Activated T-helper 1 cell treated with anti-CD3 and anti-CD28 coated beads, Interleukin-2, amount 50 U/mL, for 16 hours (primary cell): ENCODE measurements around the gene ZNF385C.
"Not testable (repeated sequence)": the region's sequence is repeated elsewhere in the genome, so short reads cannot be mapped to it uniquely, and the experiment has no call there.

Experiments used
- DNase-seq, 2 donors: peaks; one replicate each; pipeline ENCODE4 v3.0.0-alpha.2; 2020; ENCODE audit warnings: low read depth in 1 of 2, low spot score in 1 of 2

Gene ZNF385C

DNA sequence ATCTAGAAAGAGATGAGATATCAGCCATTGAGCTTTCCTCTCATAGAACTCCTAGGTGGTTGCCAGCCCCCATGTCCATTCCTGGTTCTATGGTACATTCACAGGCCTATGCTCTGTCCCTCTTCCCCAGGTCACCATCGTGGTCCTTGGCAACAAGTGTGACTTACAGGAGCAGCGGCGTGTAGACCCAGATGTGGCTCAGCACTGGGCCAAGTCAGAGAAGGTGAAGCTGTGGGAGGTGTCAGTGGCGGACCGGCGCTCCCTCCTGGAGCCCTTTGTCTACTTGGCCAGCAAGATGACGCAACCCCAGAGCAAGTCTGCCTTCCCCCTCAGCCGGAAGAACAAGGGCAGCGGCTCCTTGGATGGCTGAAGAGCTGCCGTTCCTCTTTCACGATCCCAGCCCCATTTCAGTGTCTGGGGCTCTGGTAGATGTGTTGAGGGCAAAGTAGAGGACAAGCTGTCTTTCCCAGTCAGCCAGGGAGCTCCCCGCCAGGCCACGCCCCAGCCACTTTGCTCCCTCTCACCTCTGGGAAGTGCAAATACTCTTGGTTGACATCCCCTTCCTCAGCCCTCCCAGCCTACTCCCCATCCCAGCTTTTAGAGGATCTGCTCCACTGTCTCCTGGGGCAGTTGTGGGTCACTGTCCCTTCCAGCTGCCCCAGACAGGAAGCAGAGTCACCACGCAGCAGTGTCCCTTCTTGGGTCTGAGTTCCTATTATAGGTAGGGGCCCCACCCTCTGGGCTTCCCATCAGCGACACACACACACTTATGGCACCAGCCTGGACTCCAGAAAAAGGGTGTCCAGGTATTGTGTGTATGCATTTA, 74.5 kb downstream of the ZNF385C start:
- no peak for DNase-seq

DNA sequence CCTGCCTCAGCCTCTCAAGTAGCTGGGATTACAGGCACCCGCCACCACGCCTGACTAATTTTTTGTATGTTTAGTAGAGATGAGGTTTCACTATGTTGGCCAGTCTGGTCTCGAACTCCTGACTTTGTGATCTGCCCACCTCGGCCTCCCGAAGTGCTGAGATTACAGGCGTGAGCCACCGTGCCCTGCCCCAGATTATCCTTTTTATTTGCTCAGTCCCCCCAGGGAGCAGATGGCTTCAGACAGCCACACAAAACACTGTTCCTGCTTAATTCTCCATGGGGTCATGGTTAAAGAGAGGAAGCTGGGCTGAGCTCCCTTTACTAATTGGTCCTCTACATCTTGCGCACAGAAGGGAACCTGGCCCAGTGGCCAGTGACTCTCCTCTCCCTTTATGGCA, 77.4 kb downstream of the ZNF385C start:
- DNase-seq = not testable (repeated sequence)

DNA sequence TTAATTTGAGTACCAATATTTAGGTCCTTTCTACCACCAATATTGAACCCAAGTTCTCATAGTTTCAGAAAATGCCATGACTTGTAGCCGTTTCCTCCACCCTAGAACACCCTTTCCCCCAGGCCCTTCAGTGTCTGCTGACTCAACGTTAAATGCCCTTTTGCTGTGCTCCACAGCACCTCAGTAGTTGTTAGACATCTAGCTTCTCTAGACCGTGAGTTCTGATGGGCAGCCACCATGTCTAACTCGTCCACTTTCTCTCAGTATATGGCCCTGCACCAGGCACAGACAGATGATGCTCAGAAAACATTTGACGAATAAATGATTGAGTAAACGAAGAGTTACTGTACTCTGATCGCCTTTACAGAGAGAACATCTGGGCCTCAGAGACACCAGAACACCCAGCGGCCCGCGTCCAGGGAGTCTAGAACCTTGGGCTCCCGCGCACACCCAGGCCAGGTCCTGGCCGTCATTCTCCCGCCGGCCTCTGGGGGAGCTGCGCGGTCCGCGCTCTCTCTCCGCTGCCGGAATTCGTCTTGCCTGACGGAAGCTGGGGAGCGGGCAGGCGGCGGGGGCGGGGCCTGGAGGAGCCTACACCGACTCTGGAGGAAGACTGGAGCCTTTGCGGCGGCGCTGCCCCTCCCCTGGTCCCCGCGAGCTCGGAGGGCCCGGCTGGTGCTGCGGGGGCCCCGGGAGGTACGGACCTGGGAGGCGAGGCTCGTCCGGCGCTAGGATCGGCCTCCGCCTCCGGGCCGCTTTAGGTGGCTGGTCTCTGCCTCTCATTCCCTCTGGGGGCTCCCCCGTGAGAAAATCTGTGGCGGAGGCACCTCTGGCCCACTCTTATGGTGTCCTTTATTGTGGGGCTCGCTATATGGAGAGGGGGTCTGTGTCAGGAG, 78.5 kb downstream of the ZNF385C start, which contains the start of gene NKIRAS2:
Gene NKIRAS2 (plus strand): TSS at position 582 of the 896 bp plus-strand sequence. CDS start 1,488 bp downstream, outside the sequence.
- DNase-seq = peak; percentile 89 to 90

DNA sequence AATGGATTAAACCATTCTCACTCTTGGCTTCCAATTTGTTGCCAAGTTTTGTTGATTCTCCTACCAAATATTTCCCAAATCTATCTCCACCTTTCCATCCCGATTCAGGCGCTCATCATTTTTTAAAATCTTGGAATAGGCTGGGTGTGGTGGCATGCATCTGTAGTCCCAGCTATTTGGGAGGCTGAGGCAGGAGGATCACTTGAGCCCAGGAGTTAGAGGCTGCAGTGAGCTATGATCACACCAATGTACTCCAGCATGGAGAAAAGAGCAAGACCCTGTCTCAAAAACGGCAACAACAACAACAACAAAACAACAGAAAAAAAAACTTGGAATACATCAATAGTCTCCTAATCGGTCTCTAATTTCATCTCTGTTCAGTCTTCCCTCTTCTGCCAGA, 79.3 kb downstream of the ZNF385C start:
- no peak for DNase-seq

DNA sequence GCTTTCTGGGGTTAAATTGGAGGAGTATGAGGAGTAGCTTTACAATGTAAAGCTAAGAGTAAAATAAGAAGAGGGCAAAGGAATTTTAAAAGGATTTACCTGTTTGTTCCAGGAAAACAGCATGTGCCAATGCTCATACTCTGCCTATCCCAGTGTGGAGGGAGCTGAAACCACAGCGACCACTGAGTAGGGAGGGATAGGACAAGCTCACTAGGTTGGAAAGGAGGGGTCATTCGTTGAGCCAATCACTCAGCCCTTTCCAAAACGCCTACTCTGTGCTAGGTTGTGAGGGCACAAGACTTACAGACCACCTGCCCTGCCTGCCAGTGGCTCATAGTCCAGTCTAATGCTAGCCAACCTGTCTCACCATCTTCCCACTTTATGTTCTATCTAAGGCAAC, 79.9 kb downstream of the ZNF385C start:
- DNase-seq = no peak

DNA sequence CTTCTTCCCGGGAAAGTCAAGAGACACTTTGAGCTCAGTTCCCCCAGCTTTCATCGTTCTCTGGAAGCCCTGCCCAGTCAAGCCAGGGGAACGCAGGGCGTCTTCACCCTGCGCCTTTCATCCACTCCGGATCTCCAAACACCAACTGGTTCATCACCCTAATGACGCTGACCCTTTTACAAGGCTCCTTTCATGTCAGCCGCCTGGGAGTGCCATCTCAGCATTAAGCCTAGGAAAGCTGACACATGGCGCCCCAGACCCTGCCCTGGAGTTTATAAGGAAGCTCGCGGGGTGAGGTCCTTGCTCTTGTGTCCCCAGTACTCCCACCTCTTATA, 80.4 kb downstream of the ZNF385C start:
- no peak for DNase-seq

DNA sequence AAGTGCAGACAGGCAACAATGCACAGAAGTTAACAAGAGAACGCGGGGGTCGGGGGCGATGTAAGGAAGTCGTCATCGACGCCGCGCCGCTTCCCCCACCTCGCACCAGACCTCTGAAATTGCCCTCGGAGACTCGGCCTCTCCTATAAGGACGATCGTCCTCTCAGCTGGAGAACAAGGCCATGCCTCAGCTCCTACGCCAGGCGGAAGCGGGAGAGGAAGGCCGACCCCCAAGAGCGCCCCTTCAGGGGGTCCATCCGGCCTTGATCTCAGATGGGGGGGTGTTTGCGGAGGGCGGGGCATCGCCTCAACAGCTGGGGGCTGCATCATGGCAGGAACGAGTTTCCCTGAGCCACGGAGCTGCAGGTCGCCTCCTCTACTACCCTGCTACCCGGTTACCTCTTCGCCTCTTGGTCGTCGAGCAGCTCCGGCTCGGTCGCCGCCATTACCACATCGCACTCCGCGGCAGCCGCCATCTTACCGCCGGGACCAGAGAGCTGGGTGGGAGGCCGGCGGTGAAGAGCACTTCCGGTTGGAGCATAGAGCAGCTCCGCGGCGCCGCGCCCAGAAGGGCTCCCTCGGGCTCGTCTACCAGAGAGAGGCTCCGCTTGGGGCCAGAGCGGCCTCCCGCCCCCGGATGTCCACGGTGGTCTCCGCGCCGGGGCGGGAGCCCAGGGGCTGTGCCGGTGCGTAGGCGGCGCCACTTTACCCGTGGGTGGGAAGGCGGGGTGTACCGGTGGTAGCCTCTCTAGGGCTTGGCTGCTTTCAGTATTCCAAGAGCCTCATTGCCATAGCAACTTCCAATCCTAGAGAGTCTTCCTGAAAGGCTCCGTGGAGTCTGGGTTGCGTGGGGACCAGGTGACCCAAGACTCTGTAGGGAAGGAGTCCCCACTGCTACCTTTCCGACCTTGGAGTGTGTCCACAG, 81.1 kb downstream of the ZNF385C start, which contains the start of gene DNAJC7:
Gene DNAJC7 (minus strand): TSS at position 499 of the 925 bp plus-strand sequence. CDS start 23 bp downstream, at position 476.
- DNase-seq = peak; percentile 77 to 87

DNA sequence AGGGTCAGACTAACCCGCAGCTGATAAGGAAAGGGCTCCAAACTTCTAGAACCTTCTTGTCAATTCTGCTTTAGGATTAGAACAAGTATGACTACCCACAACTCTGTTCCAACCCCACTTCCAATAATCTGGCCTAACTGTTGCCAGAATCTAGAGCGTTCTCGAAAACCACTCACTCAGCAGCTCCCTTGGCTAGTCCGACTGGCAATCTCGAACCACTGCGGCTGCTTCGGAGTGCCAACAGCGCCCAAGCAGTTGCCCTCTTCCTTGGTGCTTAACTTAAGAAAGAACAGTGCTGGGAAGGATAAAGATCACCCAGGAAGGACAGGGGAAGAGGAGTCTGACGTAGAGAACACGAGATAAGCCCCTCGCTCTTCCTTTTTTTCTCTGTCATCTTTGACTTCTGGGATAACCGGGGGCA, 81.9 kb downstream of the ZNF385C start:
- no peak for DNase-seq

DNA sequence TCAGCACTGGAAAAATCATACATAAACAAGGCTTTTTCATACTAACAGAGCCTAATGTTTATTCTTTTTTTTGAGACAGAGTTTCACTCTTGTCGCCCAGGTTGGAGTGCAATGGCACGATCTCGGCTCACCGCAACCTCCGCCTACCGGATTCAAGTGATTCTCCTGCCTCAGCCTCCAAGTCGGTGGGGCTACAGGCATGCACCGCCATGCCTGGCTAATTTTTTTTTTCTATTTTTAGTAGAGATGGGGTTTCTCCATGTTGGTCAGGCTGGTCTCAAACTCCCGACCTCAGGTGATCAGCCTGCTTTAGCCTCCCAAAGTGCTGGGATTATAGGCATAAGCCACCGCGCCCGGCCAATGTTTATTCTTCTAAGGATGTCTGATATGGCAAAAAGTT, 84.5 kb downstream of the ZNF385C start:
- not testable (repeated sequence) for DNase-seq

DNA sequence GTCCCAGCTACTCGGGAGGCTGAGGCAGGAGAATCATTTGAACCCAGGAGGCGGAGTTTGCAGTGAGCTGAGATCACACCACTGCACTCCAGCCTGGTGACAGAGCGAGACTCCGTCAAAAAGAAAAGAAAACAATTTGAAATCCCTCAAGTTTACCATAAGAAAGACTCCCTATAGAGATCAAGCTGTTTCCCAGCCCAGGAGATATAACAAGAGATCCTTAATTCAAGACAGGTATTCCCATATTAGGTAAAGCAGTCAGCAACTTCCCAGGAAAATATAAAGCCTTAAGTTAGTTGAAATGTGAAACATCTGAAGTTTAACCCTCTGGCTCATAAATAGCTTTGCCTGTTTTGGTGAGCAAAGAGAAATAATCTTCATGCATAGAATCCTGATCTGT, 85.9 kb downstream of the ZNF385C start:
- DNase-seq = not testable (repeated sequence)

DNA sequence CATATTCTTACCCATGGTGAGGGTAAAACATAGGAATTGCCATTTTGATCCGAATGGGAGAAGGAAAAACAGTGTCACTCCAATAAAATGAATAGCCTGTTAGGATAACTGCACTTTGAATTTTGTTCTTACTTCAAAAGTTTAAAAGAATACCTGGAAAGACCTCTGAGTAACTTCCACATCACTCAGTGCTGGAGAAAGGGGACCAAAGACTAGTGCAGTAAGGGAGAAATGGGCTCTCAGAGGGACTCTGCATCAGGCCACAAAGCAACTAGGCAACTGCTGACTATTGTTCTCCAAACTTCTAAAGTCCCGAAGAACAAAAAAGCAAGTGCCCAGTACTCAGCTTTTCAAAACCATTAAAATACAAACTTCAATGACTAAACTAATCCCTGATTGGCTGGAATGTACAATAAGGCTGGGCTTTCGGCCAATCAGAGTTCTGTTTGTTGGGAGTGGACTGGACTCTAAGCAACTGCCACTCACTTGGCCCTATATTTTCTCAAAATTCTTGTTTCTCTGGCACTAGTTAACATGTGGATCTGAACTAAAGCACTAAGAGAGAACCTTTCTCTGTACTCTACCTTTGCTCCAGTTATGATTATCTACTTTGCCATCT, 87.3 kb downstream of the ZNF385C start:
- DNase-seq = no peak

DNA sequence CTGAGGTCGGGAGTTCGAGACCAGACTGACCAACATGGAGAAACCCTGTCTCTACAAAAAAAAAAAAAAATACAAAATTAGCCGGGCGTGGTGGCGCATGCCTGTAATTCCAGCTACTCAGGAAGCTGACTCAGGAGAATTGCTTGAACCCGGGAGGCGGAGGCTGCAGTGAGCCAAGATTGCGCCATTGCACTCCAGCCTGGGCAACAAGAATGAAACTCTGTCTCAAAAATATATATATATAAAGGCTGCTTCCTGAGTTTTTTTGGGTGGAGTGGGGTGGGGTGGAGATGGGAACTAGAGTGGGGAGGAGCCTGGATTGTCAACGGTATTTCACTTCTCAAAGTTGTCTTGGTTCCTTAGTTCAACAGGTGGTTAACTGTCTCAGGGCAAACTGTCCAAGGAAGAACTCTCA, 88.0 kb downstream of the ZNF385C start:
- DNase-seq = not testable (repeated sequence)

DNA sequence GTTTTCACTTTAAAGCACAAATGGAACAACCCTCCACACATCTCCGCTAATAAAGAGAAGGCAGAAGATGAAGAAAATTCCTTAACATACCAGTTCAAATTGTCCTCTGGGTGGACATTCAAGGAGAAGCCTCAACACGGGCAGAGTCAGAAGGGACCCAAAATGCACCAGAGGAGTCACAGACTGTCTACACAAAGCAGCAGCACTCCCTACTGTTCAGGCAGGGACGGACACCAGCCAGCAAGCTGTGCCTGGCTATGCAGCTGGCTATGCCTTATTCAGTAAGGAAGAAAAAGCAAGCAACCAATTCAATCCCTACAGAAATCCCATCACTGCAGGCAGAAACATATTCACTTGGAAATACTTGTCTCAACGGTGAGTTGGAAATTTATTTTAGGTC, 89.1 kb downstream of the ZNF385C start:
- DNase-seq = no peak

DNA sequence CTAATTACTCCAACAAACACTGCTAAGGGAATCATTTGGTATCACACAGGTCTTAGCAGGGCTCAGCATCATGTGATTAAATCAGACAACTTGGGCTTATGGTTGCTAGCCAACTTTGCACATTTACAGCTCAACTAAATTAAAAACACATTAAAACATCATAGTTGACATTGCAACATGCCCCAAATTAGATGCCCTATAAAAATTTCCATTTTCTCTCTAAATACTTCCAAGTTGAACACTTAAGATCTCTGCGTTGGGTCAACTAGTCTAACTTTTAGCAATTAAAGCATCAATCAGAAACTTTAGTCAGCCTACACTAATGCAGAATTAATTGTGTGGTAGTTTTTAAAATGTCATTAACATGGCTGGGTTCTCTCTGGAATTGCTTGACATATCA, 93.1 kb downstream of the ZNF385C start:
- no peak for DNase-seq

DNA sequence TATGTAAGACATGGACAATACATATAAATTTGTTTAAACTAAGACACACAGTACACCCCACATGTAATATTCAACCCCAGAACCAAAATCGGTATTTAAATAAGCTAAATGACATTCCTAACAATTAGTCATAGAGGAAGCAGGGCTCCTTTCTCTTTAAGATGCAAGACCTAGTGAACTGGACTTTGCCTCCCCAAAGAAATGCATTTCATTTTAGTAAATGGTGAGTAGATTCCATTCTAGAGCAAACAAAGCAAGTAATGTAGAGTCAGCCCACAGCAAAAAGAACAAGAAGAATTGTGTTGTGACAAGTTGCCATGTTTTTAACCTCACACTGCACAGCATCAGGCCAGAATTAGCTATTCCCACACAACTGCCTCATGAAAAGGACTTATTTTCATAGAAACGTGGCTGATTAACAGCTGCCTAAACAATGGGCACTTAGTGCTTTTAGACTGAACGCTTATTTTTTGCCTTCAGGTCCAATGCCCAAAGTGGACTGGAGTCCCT, 95.4 kb downstream of the ZNF385C start:
- DNase-seq = no peak

DNA sequence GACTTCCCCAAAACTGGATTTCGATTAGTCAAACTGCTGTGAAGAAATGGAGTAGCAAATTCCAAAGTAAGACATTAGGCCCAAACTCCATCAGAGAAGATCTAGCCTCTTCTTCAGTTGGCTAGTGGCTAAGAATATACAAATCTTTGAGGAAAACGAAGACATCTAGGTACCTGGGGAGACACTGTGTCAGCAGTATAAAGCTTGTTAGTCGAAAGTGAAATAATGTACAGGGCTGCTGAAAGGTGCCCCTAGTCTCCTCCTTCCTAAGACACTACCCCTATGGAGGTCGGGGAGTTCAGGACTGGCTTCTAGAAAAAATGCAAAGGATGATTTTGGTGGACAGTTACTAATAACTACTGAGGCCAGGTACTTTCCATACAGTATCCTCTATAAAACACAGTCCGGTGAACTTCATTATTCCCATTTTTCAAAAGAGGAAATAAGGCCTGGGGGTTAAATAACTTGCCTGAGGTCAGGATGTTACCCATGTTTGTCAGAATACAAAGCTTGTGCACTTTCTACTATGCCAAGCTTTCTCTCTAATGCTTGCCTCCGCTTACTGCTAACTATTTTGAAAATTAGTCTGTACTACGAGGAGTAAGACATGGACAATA, 96.0 kb downstream of the ZNF385C start:
- no peak for DNase-seq

DNA sequence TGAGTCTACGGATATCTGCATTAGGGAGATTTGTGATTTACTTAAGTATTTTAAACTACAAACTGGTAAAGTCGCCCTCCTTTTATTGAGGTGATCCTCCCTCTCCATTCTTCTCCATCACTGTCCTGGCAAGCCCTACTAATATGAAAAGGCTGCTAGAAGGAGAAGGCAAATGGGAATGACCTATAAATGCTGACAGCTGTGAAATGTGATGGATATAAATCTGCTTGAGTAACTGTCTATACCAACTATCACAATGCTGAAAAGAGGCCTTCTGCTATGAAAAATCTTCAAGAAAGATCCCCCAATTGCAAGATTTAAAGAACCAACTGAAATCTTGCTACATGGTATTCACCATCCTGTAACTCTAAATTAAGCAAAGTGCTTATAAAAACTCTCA, 96.5 kb downstream of the ZNF385C start:
- no peak for DNase-seq

DNA sequence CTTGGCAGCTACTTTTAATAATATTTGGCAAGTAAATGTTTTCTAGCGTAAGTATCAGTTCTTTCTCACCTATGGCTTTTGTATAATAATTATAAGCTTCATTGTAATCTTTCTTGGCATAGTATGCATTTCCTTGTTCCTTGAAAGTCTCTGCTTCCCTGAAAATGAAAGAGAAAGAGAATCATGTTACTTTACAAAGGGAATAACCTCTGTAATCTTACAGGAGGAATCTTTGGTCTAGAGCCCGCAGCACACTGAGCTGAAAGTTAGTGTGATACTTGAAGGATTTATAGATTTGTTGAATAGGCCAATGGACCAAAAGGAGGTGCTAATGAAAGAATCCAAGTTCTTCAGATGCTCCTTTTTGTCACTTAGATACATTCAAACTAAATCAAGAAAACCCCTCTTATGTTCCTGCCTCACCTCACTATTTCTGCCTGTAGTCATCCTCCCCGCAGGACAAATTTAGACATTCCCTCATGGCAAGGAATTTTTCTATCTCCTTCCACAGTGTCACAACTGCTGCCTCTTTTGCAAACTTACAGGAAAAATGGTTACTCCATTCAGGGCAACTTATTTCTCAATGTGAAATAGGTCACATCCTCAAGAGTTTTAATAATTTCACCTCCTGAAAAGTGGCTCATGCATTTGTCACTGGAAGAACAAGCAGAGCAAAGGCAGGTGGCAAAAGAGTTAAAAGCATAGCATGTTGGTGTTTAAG, 97.7 kb downstream of the ZNF385C start:
- DNase-seq = no peak

DNA sequence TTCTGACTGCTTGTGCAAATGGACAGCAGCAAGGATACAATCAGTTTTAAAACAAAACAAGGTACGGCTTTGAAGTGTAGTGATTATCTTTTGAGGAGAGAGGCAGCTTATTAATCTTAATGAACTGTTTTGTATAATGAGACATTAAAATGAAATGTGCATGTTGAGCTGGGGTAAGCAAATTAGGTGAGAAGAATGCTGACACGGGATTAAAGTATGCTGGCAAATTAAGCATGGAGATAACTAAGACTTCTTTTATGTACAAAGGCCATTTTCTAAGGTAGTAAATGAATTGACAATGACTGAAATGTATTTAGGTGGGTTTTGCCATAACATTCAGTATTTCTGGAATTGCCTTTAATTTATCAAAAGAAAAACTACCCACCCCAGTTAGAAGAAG, 99.8 kb downstream of the ZNF385C start:
- DNase-seq = no peak
